Uterus (tissue), 2 donors: ENCODE data around the gene NPAS1.
"Not testable (repeated sequence)": the region's sequence is repeated elsewhere in the genome, so short reads cannot be mapped to it uniquely, and the experiment has no call there.

Source experiments
- POLR2A ChIP-seq, 2 donors: fragments of 450-650 bp; IDR thresholded peaks; one replicate each; pipeline ENCODE4 v1.6.1; 2016; ENCODE audit warnings: antibody characterized with exemption in 2 of 2, mild to moderate bottlenecking in 1 of 2, moderate library complexity in 1 of 2
- TF ChIP-seq, protein P1 (sequence below), 4 experiments: fragments of 200-600 bp in 2 of 4; fragments of 450-650 bp in 2 of 4; sonication (generic) in 2 of 4; IDR thresholded peaks; one replicate each; pipeline ENCODE4 v1.5.1; 2016 to 2019; ENCODE audit warnings: antibody characterized with exemption in 4 of 4, mild to moderate bottlenecking in 2 of 4, moderate library complexity in 1 of 4

DNA sequence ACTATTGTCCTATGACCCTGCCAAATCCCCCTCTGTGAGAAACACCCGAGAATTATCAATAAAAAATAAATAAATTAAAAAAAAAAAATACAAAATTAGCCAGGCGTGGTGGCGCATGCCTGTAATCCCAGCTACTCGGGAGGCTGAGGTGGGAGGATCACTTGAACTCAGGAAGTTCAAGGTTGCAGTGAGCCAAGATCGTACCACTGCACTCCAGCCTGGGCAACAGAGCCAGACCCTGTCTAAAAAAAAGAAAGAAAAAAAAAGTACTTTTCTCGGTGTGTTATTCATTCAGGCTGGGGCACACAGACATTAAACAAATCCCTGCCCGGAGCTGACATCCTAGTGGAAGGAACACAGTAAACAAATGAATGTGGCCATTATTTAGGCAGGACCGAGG is 9.1 kb upstream of the NPAS1 start:
- TF ChIP-seq POLR2A (IDR thresholded peaks at IDR 0.05): not testable (repeated sequence)
- TF ChIP-seq, protein P1, sequence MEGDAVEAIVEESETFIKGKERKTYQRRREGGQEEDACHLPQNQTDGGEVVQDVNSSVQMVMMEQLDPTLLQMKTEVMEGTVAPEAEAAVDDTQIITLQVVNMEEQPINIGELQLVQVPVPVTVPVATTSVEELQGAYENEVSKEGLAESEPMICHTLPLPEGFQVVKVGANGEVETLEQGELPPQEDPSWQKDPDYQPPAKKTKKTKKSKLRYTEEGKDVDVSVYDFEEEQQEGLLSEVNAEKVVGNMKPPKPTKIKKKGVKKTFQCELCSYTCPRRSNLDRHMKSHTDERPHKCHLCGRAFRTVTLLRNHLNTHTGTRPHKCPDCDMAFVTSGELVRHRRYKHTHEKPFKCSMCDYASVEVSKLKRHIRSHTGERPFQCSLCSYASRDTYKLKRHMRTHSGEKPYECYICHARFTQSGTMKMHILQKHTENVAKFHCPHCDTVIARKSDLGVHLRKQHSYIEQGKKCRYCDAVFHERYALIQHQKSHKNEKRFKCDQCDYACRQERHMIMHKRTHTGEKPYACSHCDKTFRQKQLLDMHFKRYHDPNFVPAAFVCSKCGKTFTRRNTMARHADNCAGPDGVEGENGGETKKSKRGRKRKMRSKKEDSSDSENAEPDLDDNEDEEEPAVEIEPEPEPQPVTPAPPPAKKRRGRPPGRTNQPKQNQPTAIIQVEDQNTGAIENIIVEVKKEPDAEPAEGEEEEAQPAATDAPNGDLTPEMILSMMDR (IDR thresholded peaks at IDR 0.05): not testable (repeated sequence)
